Raji (cell line): Measurements from ENCODE around the gene KCNS1.

Source experiments
- POLR2A ChIP-seq: IDR thresholded peaks from 2 replicates; pipeline ENCODE4 v1.6.1; 2011; ENCODE audit warnings: low read depth, low read length, control low read depth; ENCODE audit not compliant: insufficient read depth

The KCNS1 gene

GRCh38 chr20:45112754-45113153, 11.8 kb upstream of the KCNS1 start:
- TF ChIP-seq POLR2A, result no peak

GRCh38 chr20:45111799-45112471, 11.0 kb upstream of the KCNS1 start:
- no peak for TF ChIP-seq POLR2A

GRCh38 chr20:45111285-45111684, 10.4 kb upstream of the KCNS1 start:
- no peak for TF ChIP-seq POLR2A

- no peak for TF ChIP-seq POLR2A
Measured at GRCh38 chr20:45110301-45110700, 9.4 kb upstream of the KCNS1 start.

GRCh38 chr20:45109634-45110033, 8.7 kb upstream of the KCNS1 start:
- TF ChIP-seq POLR2A, result no peak

- TF ChIP-seq POLR2A, result no peak
Measured at GRCh38 chr20:45105317-45105716, 4.4 kb upstream of the KCNS1 start.

- no peak for TF ChIP-seq POLR2A
Measured at GRCh38 chr20:45104786-45105185, 3.9 kb upstream of the KCNS1 start.

GRCh38 chr20:45103072-45103471, 2.1 kb upstream of the KCNS1 start:
- TF ChIP-seq POLR2A, result no peak

- no peak for TF ChIP-seq POLR2A
Measured at GRCh38 chr20:45101333-45101850, 465 bp upstream of the KCNS1 start.

- no peak for TF ChIP-seq POLR2A
Measured at GRCh38 chr20:45098103-45098773, 2.7 kb downstream of the KCNS1 start.

- no peak for TF ChIP-seq POLR2A
Measured at GRCh38 chr20:45097485-45098102, 3.3 kb downstream of the KCNS1 start.

- TF ChIP-seq POLR2A, result no peak
Measured at GRCh38 chr20:45096781-45097180, 4.1 kb downstream of the KCNS1 start.

- TF ChIP-seq POLR2A, result no peak
Measured at GRCh38 chr20:45095805-45096238, 5.1 kb downstream of the KCNS1 start.

- TF ChIP-seq POLR2A, result no peak
Measured at GRCh38 chr20:45094864-45095574, 5.9 kb downstream of the KCNS1 start.

- TF ChIP-seq POLR2A, result no peak
Measured at GRCh38 chr20:45094201-45094600, 6.7 kb downstream of the KCNS1 start.
